HL-60 (cell line): ENCODE results near the gene CAMTA1.

ENCODE experiments used
- DNase-seq, 2 experiments: peaks; one replicate each; pipeline ENCODE4 v3.0.0-alpha.2; 2010 to 2020; ENCODE audit warnings: low read depth in 1 of 2, low spot score in 1 of 2
- H3K27ac ChIP-seq: fragments of 250-450 bp; sonication (Bioruptor Pico); replicated peaks from 2 replicates; pipeline ENCODE4 v1.5.1; 2020; ENCODE audit warnings: mild to moderate bottlenecking, moderate library complexity
- H3K27me3 ChIP-seq: fragments of 250-450 bp; sonication (Bioruptor Pico); 2 replicates; pipeline ENCODE4 v1.5.1; 2021; ENCODE audit warnings: mild to moderate bottlenecking, moderate library complexity; ENCODE audit not compliant: insufficient read depth, poor library complexity, severe bottlenecking
- H3K4me3 ChIP-seq: replicated peaks from 2 replicates; pipeline ENCODE4 v1.5.1; 2011; ENCODE audit warnings: mild to moderate bottlenecking, control low read depth, low read length; ENCODE audit not compliant: insufficient read depth
- GABPA ChIP-seq: IDR thresholded peaks from 2 replicates; pipeline ENCODE4 v1.6.1; 2012; ENCODE audit warnings: low read depth
- POLR2AphosphoS5 ChIP-seq: IDR thresholded peaks from 2 replicates; pipeline ENCODE4 v1.6.1; 2012; ENCODE audit warnings: low read depth
- SPI1 ChIP-seq: IDR thresholded peaks from 2 replicates; pipeline ENCODE4 v1.6.1; 2012; ENCODE audit warnings: low read depth, mild to moderate bottlenecking, borderline replicate concordance
- TF ChIP-seq, protein P1 (sequence below): IDR thresholded peaks from 2 replicates; pipeline ENCODE4 v1.6.1; 2012; ENCODE audit warnings: low read depth; ENCODE audit not compliant: insufficient replicate concordance
- TF ChIP-seq, protein P2 (sequence below): IDR thresholded peaks from one replicate; pipeline ENCODE4 v1.5.1; 2011; ENCODE audit warnings: low read length, control low read depth, inconsistent platforms; ENCODE audit not compliant: insufficient read depth

The CAMTA1 gene

DNA sequence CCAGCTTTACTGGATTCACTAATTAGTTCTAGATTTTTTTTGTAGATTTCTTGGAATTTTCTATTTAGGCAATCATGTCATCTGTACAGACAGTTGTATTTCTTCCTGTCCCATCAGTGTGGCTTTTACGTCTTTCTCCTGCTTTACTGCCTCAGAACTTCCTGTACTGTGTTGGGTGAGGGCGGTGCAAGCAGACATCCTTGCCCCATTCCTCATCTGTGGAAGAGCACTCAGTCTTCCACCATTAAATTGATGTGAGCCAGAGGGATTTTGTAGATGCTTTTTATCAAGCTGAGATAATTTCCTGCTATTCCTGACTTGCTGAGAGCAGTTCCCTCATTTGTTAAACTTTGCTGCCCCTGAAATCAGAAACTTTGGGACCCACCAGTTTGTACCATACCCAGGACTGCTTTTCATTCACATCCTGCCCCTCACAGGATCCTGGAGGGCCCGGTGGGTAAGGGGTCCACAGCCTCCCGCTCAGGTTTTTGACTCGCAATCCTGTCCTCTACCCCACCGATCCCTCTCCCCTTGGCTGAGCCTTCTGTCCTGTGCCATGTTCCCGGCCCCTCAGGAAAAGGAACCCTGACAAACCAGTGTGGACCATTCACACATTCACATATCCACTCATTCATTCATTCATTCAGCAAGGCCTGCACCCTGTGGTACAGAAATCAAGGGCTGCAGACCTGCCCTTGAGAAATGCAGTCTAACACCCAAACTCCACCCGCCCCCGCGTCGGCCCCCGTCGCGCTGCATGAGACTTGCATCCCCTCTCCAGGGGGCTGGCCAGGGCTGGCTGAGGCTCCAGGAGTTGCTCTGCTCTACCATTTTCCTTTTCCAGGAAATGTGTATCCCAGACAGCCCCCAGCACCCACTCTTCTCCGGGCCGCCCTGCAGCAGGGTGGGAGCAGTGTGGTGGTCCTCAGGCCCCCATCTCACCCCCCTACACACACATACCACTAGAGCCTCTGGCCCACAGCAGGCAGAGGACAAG, 739.4 kb downstream of the CAMTA1 start:
- Histone ChIP-seq H3K27ac (no peak overlapping the region), H3K27me3 (no peaks in the 10 kb centered on the region), H3K4me3 (no peak overlapping the region)
- no peak for TF ChIP-seq POLR2AphosphoS5
- TF ChIP-seq, protein P1, sequence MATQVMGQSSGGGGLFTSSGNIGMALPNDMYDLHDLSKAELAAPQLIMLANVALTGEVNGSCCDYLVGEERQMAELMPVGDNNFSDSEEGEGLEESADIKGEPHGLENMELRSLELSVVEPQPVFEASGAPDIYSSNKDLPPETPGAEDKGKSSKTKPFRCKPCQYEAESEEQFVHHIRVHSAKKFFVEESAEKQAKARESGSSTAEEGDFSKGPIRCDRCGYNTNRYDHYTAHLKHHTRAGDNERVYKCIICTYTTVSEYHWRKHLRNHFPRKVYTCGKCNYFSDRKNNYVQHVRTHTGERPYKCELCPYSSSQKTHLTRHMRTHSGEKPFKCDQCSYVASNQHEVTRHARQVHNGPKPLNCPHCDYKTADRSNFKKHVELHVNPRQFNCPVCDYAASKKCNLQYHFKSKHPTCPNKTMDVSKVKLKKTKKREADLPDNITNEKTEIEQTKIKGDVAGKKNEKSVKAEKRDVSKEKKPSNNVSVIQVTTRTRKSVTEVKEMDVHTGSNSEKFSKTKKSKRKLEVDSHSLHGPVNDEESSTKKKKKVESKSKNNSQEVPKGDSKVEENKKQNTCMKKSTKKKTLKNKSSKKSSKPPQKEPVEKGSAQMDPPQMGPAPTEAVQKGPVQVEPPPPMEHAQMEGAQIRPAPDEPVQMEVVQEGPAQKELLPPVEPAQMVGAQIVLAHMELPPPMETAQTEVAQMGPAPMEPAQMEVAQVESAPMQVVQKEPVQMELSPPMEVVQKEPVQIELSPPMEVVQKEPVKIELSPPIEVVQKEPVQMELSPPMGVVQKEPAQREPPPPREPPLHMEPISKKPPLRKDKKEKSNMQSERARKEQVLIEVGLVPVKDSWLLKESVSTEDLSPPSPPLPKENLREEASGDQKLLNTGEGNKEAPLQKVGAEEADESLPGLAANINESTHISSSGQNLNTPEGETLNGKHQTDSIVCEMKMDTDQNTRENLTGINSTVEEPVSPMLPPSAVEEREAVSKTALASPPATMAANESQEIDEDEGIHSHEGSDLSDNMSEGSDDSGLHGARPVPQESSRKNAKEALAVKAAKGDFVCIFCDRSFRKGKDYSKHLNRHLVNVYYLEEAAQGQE = no peak
- TF ChIP-seq SPI1 = no peak
- TF ChIP-seq, protein P2, sequence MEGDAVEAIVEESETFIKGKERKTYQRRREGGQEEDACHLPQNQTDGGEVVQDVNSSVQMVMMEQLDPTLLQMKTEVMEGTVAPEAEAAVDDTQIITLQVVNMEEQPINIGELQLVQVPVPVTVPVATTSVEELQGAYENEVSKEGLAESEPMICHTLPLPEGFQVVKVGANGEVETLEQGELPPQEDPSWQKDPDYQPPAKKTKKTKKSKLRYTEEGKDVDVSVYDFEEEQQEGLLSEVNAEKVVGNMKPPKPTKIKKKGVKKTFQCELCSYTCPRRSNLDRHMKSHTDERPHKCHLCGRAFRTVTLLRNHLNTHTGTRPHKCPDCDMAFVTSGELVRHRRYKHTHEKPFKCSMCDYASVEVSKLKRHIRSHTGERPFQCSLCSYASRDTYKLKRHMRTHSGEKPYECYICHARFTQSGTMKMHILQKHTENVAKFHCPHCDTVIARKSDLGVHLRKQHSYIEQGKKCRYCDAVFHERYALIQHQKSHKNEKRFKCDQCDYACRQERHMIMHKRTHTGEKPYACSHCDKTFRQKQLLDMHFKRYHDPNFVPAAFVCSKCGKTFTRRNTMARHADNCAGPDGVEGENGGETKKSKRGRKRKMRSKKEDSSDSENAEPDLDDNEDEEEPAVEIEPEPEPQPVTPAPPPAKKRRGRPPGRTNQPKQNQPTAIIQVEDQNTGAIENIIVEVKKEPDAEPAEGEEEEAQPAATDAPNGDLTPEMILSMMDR = no peak
- no peak for TF ChIP-seq GABPA
- DNase-seq = no peak

DNA sequence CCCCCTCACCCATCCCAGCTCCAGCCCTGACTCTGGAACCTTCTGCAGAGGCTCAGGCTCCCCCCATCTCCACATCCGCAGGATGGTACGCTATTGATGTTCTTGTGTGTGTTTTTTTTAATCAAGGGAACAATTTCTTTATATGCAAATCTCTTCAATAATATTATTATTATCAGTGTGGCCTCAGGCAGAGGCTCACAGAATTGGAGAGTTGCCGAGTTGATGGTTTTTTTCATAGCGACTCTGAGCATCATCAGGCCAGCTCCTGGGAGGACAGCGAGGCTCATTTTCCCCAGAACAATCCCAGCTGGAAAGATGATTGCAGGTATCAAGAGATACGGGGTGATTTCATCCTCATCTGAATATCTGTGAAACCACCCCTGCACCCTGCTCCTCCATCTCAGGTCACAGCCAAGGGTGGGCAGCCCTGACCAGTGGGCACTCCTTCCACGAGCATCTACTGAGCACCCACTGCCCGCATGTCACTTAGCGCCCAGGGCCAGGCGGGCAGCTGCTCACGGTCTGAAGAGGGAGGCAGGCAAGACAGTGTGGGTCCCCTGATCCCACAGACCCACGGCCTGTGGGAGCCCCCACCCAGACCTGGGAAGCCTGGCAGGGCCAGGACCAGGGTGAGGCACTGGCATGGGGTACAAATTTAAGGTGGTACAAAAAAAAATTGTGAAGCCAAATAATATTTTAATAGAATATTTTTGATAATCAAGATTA, 740.2 kb downstream of the CAMTA1 start:
- DNase-seq = no peak
- TF ChIP-seq GABPA (no peak), POLR2AphosphoS5 (no peak), SPI1 (no peak)
- TF ChIP-seq, protein P1 = no peak
- TF ChIP-seq, protein P2 = no peak
- Histone ChIP-seq H3K4me3 (no peak overlapping the region), H3K27ac (no peak overlapping the region), H3K27me3 (no peaks in the 10 kb centered on the region)

DNA sequence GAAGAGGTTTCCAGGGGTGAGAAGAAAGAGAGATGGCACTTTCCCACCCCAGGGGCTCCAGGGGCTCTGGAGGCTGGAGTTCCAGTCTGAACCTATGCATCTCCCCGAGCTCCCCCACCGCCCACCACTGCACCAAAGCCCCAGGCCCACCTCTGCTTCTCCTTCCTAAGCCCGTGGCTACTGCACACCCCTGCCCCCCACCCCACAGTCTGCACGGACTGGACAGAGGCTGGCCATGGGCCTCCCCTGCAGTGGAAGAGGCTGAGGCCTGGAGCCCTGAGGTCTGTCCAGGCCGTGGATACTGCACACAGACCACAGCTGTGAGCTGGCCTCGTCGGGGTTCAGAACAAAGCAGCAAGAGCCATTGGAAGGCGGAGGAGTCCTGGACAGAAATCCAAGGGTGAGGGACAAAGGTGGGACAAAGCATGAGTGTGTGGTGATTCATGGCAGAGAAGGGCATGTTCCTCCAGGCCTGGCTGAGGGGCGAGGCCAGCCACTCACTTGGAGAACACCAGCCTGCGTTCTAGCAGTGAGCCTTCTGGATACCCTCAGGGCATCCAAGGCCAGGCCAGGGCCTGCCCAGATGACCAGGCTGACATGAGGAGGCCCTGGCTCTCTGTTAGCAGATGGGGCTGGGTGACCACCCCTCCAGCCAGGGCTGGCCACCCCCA, 741.1 kb downstream of the CAMTA1 start:
- Histone ChIP-seq H3K4me3 (no peak overlapping the region), H3K27me3 (no peaks in the 10 kb centered on the region), H3K27ac (no peak overlapping the region)
- no peak for TF ChIP-seq POLR2AphosphoS5
- TF ChIP-seq GABPA = no peak
- no peak for TF ChIP-seq SPI1
- TF ChIP-seq, protein P1 = no peak
- TF ChIP-seq, protein P2 = no peak
- DNase-seq = no peak
